HepG2 (cell line): ENCODE measurements around the gene INSRR.

Experiments used
- POLR2A ChIP-seq, 2 experiments: IDR thresholded peaks; 2 replicates each; pipeline ENCODE4 v1.6.1; 2011; ENCODE audit warnings: low read depth in 2 of 2, low read length in 2 of 2, mild to moderate bottlenecking in 1 of 2, moderate library complexity in 1 of 2; ENCODE audit not compliant: insufficient read depth in 1 of 2
- TRAFD1 ChIP-seq: sonication (generic); formaldehyde crosslinking; IDR thresholded peaks from 2 replicates; pipeline ENCODE4 v1.5.1; 2020; ENCODE audit warnings: missing genetic modification reagents, mild to moderate bottlenecking, borderline replicate concordance
- ZBTB44 ChIP-seq: sonication (generic); formaldehyde crosslinking; IDR thresholded peaks from 2 replicates; pipeline ENCODE4 v1.4.0; 2020; ENCODE audit warnings: missing genetic modification reagents

DNA sequence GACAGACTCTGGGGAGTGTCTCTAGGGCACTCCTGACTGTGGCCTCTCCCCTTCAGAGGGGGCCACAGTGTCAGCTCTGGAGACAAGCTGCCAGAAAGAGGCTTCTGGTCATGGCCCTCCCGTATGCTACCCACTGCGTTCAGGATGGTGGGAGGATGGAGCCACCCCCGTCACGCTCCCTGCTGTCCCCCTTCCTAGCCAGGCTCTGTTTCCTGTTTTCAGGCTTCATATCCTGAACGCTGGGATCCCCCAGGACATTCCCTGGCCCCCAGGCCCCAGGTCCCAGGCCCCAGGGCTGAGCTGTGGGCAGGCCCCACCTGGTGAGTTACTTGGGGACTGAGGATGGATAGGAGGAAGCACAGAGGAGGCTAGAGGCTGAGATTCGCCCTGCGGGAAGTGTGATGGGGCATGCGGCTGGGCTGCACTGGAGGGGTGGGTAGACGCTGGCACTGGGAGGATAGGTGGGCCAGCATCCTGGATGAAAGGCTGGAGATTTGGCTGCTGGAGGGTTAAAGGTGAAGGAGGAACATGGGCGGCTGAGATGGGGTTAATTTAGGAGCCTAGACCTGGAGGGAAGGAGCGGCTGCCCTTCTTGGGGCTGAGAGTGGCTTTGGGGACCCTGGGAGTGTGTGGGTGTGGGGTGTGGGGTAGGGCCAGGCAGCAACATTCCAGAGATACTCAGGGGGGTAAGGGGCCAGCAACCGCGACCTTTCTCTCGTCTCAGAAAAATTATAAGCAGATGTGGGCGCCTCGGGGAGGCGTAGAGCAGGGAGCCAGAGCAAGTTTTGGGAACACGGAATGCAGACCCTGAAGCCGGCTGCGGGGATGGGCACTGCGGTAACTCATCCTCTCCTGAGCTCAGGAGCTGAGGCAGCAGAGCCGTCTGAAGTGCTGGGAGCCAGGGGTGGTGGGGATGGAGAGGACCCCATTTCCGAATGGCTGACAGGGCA lies 43.3 kb upstream of the INSRR start:
- no peak for TF ChIP-seq ZBTB44
- TF ChIP-seq POLR2A (IDR thresholded peaks at IDR 0.05; ENCODE audit: insufficient read depth in 1 of 2, low read depth in 2 of 2, low read length in 2 of 2), result no peak
- TF ChIP-seq TRAFD1 (CRISPR knock-in tag), result no peak
